Fibroblast of lung (primary cell): Measurements from ENCODE around the gene MIGA1. TPM values are rescaled to one million over a fixed set of nuclear protein-coding genes. Genes with fewer than 3 reads are reported as not detected.

ENCODE experiments used
- DNase-seq, 2 donors: peaks; one replicate each; pipeline versions ENCODE4 v3.0.0 to v3.0.0-alpha.2; 2010; ENCODE audit warnings: low read depth in 2 of 2
- H2AFZ ChIP-seq: 2 replicates; pipeline ENCODE4 v1.5.1; 2012; ENCODE audit warnings: low read length, control low read depth, inconsistent platforms
- H3K27ac ChIP-seq: 2 replicates; pipeline ENCODE4 v1.5.1; 2011; ENCODE audit warnings: low read length, control low read depth; ENCODE audit not compliant: insufficient read depth
- H3K27me3 ChIP-seq: 2 replicates; pipeline ENCODE4 v1.5.1; 2011; ENCODE audit warnings: mild to moderate bottlenecking, low read length; ENCODE audit not compliant: control insufficient read depth, insufficient read depth
- H3K36me3 ChIP-seq: 2 replicates; pipeline ENCODE4 v1.5.1; 2011; ENCODE audit warnings: low read length; ENCODE audit not compliant: control insufficient read depth, insufficient read depth
- H3K4me1 ChIP-seq: 2 replicates; pipeline ENCODE4 v1.5.1; 2011; ENCODE audit warnings: low read length; ENCODE audit not compliant: control insufficient read depth, insufficient read depth; ENCODE audit errors: extremely low read depth
- H3K4me2 ChIP-seq: 2 replicates; pipeline ENCODE4 v1.5.1; 2011; ENCODE audit warnings: low read length, control low read depth; ENCODE audit not compliant: insufficient read depth; ENCODE audit errors: extremely low read depth
- H3K4me3 ChIP-seq, 4 experiments: fragments of 200-600 bp in 1 of 4; sonication (generic) in 1 of 4; replicated peaks in 1 of 4; 2 replicates each; pipeline ENCODE4 v1.5.1; 2011 to 2016; ENCODE audit warnings: low read length in 4 of 4, low read depth in 3 of 4, mild to moderate bottlenecking in 3 of 4, control low read depth in 2 of 4, inconsistent platforms in 1 of 4, mixed read lengths in 1 of 4; ENCODE audit not compliant: insufficient read depth in 1 of 4; ENCODE audit errors: control extremely low read depth in 1 of 4
- H3K79me2 ChIP-seq: 2 replicates; pipeline ENCODE4 v1.5.1; 2012; ENCODE audit warnings: mild to moderate bottlenecking, low read length, inconsistent platforms; ENCODE audit not compliant: control insufficient read depth, insufficient read depth
- H3K9ac ChIP-seq: 2 replicates; pipeline ENCODE4 v1.5.1; 2011; ENCODE audit warnings: mild to moderate bottlenecking, low read length, control low read depth; ENCODE audit not compliant: insufficient read depth
- H3K9me3 ChIP-seq: 2 replicates; pipeline ENCODE4 v1.5.1; 2012; ENCODE audit warnings: low read depth, low read length; ENCODE audit not compliant: control insufficient read depth, insufficient read depth
- H4K20me1 ChIP-seq: 2 replicates; pipeline ENCODE4 v1.5.1; 2011; ENCODE audit warnings: low read length; ENCODE audit not compliant: control insufficient read depth, insufficient read depth; ENCODE audit errors: extremely low read depth
- CTCF ChIP-seq, 2 donors: IDR thresholded peaks in 1 of 2; conservative IDR thresholded peaks in 1 of 2; 1 replicate in 1 of 2; 2 replicates in 1 of 2; pipeline ENCODE4 v1.5.1; 2011 to 2012; ENCODE audit warnings: low read length in 2 of 2, control low read depth in 1 of 2, inconsistent platforms in 1 of 2, low read depth in 1 of 2, mild to moderate bottlenecking in 1 of 2
- EZH2 ChIP-seq: IDR thresholded peaks from 2 replicates; pipeline ENCODE4 v1.5.1; 2012; ENCODE audit warnings: low read length, control low read depth, mild to moderate bottlenecking; ENCODE audit errors: missing control alignments
- polyA plus RNA-seq, 2 donors: library from polyadenylated mRNA; depleted of rRNA in 1 of 2; stranded (reverse) in 1 of 2; unstranded in 1 of 2; fragments of >200 nt; gene quantifications; 2 replicates each; pipeline ENCODE4 v1.2.1, GENCODE V29; 2011 to 2012; ENCODE audit warnings: missing spikeins in 1 of 2
- total RNA-seq: library from RNA; depleted of rRNA; stranded (reverse); fragments of >200 nt; gene quantifications from 2 replicates; pipeline ENCODE4 v1.2.1, GENCODE V29; 2014

MIGA1 gene
- total and polyA plus RNA-seq, 2 donors (not counting 1 experiment from before 2014, with no cell fraction given) = 10.3 to 14.0 TPM

GRCh38 chr1:77888781-77889642, 109.6 kb downstream of the MIGA1 start:
- peaks cover 67% of the 10 kb centered on the region for H3K79me2 ChIP-seq
- H4K20me1 ChIP-seq = no peaks in the 10 kb centered on the region
- peak overlapping the region; percentile 81 for H3K4me2 ChIP-seq
- H3K27me3 ChIP-seq = no peaks in the 10 kb centered on the region
- peak; percentile 65 to 79 for DNase-seq
- peak overlapping the region; percentile 96 for H3K27ac ChIP-seq
- H3K9ac ChIP-seq = peak overlapping the region; percentile 96
- H3K4me3 ChIP-seq = peak overlapping the region; percentile 74 to 97 (median 89)
- no peak overlapping the region for H2AFZ ChIP-seq
- no peak for TF ChIP-seq EZH2
- no peak for TF ChIP-seq CTCF (conservative IDR thresholded peaks at IDR 0.05 in 1 of 2, IDR thresholded peaks at IDR 0.05 in 1 of 2; ENCODE audit: low read depth in 1 of 2, low read length in 2 of 2)
- H3K9me3 ChIP-seq = no peaks in the 10 kb centered on the region
- peaks cover 2% of the 10 kb centered on the region for H3K4me1 ChIP-seq
- peaks cover 4% of the 10 kb centered on the region for H3K36me3 ChIP-seq

GRCh38 chr1:77889671-77890070, 110.2 kb downstream of the MIGA1 start:
- no peaks in the 10 kb centered on the region for H4K20me1 ChIP-seq
- peaks cover 2% of the 10 kb centered on the region for H3K4me1 ChIP-seq
- DNase-seq = peak; percentile 83 to 93
- peak overlapping the region; percentile 39 for H3K9ac ChIP-seq
- H3K27ac ChIP-seq = peak overlapping the region; percentile 96
- H3K27me3 ChIP-seq = no peaks in the 10 kb centered on the region
- H3K79me2 ChIP-seq = peaks cover 74% of the 10 kb centered on the region
- no peak overlapping the region for H2AFZ ChIP-seq
- peaks cover 4% of the 10 kb centered on the region for H3K36me3 ChIP-seq
- H3K4me3 ChIP-seq = peak overlapping the region; percentile 74 to 97 (median 89)
- no peaks in the 10 kb centered on the region for H3K9me3 ChIP-seq
- TF ChIP-seq CTCF (conservative IDR thresholded peaks at IDR 0.05 in 1 of 2, IDR thresholded peaks at IDR 0.05 in 1 of 2; ENCODE audit: low read depth in 1 of 2, low read length in 2 of 2) (no peak), EZH2 (no peak)
- H3K4me2 ChIP-seq = peak overlapping the region; percentile 81

GRCh38 chr1:77891200-77891599, 111.8 kb downstream of the MIGA1 start:
- H3K4me2 ChIP-seq = peak overlapping the region; percentile 17
- no peaks in the 10 kb centered on the region for H3K9me3 ChIP-seq
- no peak for TF ChIP-seq CTCF (conservative IDR thresholded peaks at IDR 0.05 in 1 of 2, IDR thresholded peaks at IDR 0.05 in 1 of 2; ENCODE audit: low read depth in 1 of 2, low read length in 2 of 2)
- peaks cover 5% of the 10 kb centered on the region for H3K36me3 ChIP-seq
- no peak for DNase-seq
- no peak overlapping the region for H2AFZ ChIP-seq
- H4K20me1 ChIP-seq = no peaks in the 10 kb centered on the region
- no peak overlapping the region for H3K9ac ChIP-seq
- no peak overlapping the region for H3K27ac ChIP-seq
- no peaks in the 10 kb centered on the region for H3K27me3 ChIP-seq
- peaks cover 88% of the 10 kb centered on the region for H3K79me2 ChIP-seq
- H3K4me1 ChIP-seq = peaks cover 2% of the 10 kb centered on the region
- H3K4me3 ChIP-seq = peak overlapping the region in 2 of 4 experiments; percentile 88 to 90
